ENCODE data around the gene SPAG9.

SPAG9 gene, protein sequence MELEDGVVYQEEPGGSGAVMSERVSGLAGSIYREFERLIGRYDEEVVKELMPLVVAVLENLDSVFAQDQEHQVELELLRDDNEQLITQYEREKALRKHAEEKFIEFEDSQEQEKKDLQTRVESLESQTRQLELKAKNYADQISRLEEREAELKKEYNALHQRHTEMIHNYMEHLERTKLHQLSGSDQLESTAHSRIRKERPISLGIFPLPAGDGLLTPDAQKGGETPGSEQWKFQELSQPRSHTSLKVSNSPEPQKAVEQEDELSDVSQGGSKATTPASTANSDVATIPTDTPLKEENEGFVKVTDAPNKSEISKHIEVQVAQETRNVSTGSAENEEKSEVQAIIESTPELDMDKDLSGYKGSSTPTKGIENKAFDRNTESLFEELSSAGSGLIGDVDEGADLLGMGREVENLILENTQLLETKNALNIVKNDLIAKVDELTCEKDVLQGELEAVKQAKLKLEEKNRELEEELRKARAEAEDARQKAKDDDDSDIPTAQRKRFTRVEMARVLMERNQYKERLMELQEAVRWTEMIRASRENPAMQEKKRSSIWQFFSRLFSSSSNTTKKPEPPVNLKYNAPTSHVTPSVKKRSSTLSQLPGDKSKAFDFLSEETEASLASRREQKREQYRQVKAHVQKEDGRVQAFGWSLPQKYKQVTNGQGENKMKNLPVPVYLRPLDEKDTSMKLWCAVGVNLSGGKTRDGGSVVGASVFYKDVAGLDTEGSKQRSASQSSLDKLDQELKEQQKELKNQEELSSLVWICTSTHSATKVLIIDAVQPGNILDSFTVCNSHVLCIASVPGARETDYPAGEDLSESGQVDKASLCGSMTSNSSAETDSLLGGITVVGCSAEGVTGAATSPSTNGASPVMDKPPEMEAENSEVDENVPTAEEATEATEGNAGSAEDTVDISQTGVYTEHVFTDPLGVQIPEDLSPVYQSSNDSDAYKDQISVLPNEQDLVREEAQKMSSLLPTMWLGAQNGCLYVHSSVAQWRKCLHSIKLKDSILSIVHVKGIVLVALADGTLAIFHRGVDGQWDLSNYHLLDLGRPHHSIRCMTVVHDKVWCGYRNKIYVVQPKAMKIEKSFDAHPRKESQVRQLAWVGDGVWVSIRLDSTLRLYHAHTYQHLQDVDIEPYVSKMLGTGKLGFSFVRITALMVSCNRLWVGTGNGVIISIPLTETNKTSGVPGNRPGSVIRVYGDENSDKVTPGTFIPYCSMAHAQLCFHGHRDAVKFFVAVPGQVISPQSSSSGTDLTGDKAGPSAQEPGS (N-terminal part only)

DNA sequence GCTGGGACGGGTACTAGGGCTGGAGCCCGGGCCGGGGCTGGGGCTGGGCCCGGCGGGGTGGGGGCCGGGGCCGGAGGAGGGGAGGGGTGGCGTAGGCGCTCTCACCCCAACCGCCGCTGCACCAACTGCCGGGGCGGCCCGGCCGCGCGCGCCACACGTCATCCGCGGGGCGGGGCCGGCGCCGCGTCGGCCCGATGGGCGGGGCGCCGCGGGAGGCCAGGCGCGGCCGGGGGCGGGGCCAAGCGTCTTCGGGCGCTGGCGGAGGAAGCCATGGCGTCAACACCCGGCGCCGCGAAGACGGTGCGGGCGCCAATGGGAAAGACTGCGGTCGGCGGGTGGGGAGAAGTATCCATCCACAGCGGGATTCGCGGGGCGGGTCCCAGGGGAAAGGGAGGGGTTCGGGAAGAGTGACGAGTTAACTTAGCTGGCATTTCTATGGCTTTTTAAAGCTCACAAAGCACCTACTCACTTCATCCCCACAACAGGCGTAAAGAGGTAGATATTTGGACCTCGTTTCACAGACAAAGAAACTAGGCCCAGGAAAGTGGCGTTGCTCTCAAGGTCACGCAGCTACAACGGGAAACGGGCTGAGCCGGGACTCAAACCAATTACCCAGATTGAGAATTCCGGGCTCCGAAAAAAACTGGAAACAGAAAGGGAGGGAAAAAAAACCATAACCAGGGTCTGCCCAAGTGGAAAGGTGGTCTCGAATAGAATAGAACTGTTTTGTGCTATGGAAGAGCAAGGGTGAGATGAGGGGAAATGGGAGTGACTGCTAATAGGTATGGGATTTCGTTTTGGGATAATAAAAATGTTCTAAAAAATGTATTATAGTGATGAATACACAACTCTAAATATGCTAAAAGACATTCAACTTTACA lies at the start of gene SPAG9:
Gene SPAG9 (minus strand): TSS at position 130 of the 881 bp plus-strand sequence. CDS start 212 bp downstream, outside the sequence.
- H3K36me3 Mint-ChIP-seq (ENCODE audit: low read depth) = peaks cover 8% of the 10 kb centered on the region
- H3K9me3 Mint-ChIP-seq = no peaks in the 10 kb centered on the region
- no peaks in the 10 kb centered on the region for H3K27me3 Mint-ChIP-seq
- H3K27ac Mint-ChIP-seq = peak within 1 kb of the TSS; percentile 99
- H3K4me1 Mint-ChIP-seq (ENCODE audit: low read depth) = peaks cover 56% of the 10 kb centered on the region
- H3K4me3 Mint-ChIP-seq = peak within 1 kb of the TSS; percentile 89

DNA sequence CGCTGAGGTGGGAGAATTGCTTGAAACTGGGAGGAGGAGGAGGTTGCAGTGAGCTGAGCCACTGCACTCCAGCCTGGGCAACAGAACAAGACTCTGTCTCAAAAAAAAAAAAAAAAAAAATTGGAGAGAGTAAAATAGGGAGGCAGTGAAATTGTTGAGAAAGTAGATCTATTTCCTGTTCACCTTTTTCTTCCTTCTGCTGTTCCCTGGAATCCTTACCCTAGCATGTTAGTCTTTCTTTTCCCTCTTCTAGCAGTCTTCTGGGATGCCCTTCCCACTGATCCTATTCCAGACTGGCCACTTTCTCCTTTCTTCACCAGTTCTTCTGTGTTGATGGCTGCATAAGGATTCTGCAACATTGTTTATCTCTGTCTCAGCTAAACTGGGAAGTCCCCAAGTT lies 48.7 kb upstream of the SPAG9 start:
- H3K36me3 Mint-ChIP-seq (ENCODE audit: low read depth) = peaks cover 63% of the 10 kb centered on the region
- H3K27me3 Mint-ChIP-seq = no peaks in the 10 kb centered on the region
- H3K9me3 Mint-ChIP-seq = no peaks in the 10 kb centered on the region
- H3K4me3 Mint-ChIP-seq = peak overlapping the region; percentile 46
- peaks cover 45% of the 10 kb centered on the region for H3K4me1 Mint-ChIP-seq (ENCODE audit: low read depth)
- peak overlapping the region; percentile 80 for H3K27ac Mint-ChIP-seq

DNA sequence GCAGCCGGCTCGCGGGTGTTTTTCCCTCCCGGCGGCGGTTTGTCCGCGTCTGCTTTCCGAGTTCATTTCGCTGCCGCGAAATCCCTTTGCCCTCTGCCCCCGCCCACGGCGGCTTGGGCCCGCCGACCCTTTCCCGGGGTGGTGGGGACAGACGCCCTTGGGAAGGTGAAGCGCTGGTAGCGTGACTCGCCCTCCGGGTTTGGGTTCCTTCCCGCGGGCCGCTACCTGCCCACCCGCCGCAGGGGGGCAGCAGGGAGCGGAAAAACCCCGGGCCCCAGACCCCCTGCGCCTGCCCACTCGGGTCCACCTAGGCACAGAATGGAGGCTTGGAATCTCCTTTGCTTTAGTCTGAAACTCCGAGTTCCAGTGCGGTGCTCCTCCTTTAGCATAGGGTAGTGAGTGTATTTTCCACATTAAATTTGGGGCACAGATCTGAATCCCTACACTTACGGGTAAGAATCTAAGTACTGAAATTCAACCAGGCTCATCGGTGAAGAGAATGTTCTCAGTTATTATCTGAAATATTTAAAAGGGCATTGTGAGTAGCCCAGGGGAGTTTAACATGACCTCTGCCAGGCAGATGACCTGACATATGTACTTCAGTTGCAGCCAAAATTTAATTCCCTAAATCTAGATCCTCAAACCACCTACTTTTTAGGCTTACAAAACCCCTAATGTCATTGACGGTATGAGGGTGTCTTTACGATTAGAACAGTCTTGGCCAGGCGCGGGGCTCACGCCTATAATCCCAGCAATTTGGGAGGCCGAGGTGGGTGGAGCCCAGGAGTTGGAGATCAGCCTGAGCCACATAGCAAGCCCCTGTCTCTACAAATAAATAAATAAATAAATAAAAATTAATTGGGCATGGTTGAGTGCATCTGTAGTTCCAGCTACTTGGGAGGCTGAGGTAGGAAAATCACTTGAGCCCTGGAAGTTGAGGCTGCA lies 46.6 kb upstream of the SPAG9 start:
- Mint-ChIP-seq H3K4me1 (ENCODE audit: low read depth) (peaks cover 45% of the 10 kb centered on the region), H3K9me3 (no peaks in the 10 kb centered on the region), H3K36me3 (ENCODE audit: low read depth) (peaks cover 59% of the 10 kb centered on the region)

DNA sequence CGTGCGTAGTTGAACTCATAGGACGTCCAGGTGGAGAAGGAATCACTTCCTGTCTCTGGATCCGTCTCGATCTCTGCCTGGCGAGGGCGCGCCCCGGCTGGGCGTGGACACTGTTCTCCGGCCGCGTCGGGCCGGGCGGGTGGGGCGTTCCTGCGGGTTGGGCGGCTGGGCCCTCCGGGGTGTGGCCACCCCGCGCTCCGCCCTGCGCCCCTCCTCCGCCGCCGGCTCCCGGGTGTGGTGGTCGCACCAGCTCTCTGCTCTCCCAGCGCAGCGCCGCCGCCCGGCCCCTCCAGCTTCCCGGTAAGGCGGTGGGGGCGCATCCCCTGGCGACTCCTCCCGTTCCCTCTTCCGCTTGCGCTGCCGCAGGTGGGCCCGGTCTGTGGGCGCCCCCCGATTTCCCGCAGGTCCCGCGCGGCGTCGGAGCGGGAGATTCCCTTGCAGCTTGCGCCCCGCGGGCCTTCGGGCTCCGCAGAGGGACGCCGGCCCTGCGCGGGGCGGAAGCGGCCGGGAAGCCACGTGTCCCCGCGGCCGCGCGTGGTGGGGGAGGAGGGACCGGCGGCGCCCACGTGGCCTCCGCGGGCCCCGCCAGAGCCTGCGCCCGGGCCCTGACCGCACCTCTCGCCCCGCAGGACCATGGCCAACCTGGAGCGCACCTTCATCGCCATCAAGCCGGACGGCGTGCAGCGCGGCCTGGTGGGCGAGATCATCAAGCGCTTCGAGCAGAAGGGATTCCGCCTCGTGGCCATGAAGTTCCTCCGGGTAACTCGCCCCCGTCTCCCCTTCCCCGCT lies 45.7 kb upstream of the SPAG9 start, which contains the start of gene NME2:
Gene NME2 (plus strand): TSS at position 214 of the 789 bp plus-strand sequence. CDS start 420 bp downstream, at position 634.
- Mint-ChIP-seq H3K36me3 (ENCODE audit: low read depth) (peaks cover 62% of the 10 kb centered on the region), H3K27ac (peak within 1 kb of the TSS; percentile 97), H3K27me3 (no peaks in the 10 kb centered on the region), H3K9me3 (no peaks in the 10 kb centered on the region), H3K4me3 (peak within 1 kb of the TSS; percentile 95), H3K4me1 (ENCODE audit: low read depth) (peaks cover 45% of the 10 kb centered on the region)

More for the DNA sequence above, 46.6 kb upstream of the SPAG9 start:
- H3K4me3 Mint-ChIP-seq = peak overlapping the region; percentile 95
- H3K27me3 Mint-ChIP-seq = no peaks in the 10 kb centered on the region
- H3K27ac Mint-ChIP-seq = peak overlapping the region; percentile 97

DNA sequence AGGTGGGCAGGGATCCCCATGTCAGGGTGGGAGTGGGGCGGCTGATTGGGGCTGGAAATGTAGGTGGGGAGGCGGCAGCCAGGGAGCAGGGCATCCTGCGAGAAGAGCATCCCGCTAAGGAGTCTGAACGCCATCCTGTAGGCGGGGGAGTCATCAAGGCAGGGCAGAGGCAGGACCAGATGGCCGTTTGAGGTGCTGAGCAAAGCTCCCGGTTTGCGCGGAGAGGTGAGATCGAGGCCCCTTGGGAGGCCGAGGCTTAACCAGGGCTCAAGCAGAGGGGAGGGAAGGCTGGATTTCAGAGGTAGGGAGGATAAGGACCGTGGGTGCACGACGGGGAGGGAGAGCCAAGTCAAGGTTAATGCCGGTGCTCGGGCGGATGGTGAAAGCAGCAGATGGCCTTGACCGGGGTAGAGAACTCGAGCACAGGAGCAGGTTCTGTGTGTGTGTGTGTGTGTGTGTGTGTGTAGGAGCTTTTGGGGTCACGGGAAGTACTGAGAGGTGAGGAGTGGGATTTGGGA lies 45.1 kb upstream of the SPAG9 start:
- Mint-ChIP-seq H3K9me3 (no peaks in the 10 kb centered on the region), H3K4me1 (ENCODE audit: low read depth) (peaks cover 41% of the 10 kb centered on the region), H3K27me3 (no peaks in the 10 kb centered on the region), H3K36me3 (ENCODE audit: low read depth) (peaks cover 62% of the 10 kb centered on the region), H3K27ac (peak overlapping the region; percentile 95), H3K4me3 (peak overlapping the region; percentile 84)

DNA sequence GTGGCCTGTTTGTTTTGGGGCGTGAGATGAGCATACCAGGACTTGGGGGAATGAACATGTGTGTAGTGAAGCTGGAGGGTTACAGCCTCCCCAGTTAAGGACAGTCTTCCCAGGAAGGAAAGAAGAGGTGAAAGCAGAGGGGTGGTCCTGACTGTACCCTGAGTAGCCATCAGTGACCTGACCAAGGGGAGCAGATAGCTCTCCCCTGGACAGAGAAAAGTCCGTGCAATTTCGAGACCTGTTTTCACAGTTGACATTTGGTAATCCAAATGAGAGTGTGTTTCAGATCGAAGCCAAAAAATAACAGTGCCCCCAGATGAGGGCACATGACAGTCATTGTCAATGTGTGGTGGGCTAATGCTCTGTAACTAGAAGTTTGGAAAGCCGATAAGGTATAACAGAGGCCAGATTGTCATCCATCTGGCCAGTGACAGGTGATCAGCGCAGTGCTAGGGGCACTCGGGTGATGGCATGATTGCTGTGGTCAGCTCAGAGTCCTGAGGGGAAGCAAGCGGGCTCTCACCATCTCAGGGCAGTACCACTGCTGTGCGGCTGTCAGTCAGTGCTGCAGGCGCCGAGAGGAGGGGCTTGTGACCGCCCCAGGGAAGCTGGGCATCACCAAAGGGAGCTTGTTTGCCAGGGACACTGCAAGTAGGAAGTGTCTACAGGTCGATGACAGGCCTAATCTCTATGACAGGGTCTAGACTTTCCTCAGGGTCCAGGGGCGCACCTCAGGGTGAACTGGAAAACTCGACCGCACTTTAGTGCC lies 44.4 kb upstream of the SPAG9 start:
- peak overlapping the region; percentile 84 for H3K4me3 Mint-ChIP-seq
- no peaks in the 10 kb centered on the region for H3K9me3 Mint-ChIP-seq
- H3K36me3 Mint-ChIP-seq (ENCODE audit: low read depth) = peaks cover 64% of the 10 kb centered on the region
- peaks cover 41% of the 10 kb centered on the region for H3K4me1 Mint-ChIP-seq (ENCODE audit: low read depth)
- peak overlapping the region; percentile 95 for H3K27ac Mint-ChIP-seq
- H3K27me3 Mint-ChIP-seq = no peaks in the 10 kb centered on the region

DNA sequence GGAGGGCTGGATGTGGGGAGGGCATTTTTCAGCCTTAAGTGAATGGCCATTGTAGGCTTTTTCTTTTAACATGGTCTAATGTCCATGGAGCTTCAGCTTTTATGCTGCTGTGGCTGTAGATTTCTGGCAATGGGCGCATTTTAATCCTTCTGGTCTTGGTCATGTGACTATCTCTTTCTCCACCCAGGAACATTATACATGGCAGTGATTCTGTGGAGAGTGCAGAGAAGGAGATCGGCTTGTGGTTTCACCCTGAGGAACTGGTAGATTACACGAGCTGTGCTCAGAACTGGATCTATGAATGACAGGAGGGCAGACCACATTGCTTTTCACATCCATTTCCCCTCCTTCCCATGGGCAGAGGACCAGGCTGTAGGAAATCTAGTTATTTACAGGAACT lies 40.9 kb upstream of the SPAG9 start:
- Mint-ChIP-seq H3K4me1 (ENCODE audit: low read depth) (peaks cover 26% of the 10 kb centered on the region), H3K9me3 (no peaks in the 10 kb centered on the region), H3K36me3 (ENCODE audit: low read depth) (peaks cover 65% of the 10 kb centered on the region), H3K4me3 (no peak overlapping the region), H3K27me3 (no peaks in the 10 kb centered on the region), H3K27ac (no peak overlapping the region)

DNA sequence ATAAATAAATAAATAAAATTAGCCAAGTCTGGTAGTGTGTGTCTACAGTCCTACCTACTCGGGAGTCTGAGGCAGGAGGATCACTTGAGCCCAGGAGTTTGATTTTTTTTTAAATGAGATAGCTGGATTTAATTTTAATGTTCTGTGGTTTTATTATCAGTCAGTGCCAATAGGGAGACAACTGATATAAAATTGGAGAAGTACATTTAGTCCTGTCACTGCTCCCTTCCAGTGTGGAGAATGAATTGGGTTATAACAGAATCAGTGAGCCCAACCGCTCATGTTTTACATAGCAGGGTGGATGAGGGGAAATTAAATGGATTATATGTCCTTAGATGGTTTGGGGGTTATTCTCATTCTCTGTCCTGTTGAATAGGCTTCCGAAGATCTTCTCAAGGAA lies 38.9 kb upstream of the SPAG9 start:
- peaks cover 11% of the 10 kb centered on the region for H3K4me1 Mint-ChIP-seq (ENCODE audit: low read depth)
- H3K36me3 Mint-ChIP-seq (ENCODE audit: low read depth) = peaks cover 57% of the 10 kb centered on the region
- H3K4me3 Mint-ChIP-seq = no peak overlapping the region
- no peaks in the 10 kb centered on the region for H3K27me3 Mint-ChIP-seq
- H3K9me3 Mint-ChIP-seq = no peaks in the 10 kb centered on the region
- no peak overlapping the region for H3K27ac Mint-ChIP-seq

DNA sequence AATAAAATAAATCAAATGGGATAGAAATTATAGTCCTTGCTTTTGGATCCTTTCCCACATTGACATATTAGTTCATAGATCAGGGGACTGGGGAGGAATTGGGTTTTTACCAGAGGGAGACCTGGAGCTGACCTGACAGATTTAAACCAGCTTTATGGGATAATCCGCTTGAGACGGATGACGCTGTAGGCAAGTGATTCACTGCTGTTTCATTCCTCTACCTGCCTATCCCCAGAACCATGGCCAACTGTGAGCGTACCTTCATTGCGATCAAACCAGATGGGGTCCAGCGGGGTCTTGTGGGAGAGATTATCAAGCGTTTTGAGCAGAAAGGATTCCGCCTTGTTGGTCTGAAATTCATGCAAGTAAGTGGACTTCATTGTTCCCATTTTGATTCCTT lies 34.7 kb upstream of the SPAG9 start:
- Mint-ChIP-seq H3K36me3 (ENCODE audit: low read depth) (peaks cover 33% of the 10 kb centered on the region), H3K9me3 (no peaks in the 10 kb centered on the region), H3K27ac (peak overlapping the region; percentile 72), H3K27me3 (no peaks in the 10 kb centered on the region), H3K4me1 (ENCODE audit: low read depth) (peaks cover 11% of the 10 kb centered on the region), H3K4me3 (no peak overlapping the region)

DNA sequence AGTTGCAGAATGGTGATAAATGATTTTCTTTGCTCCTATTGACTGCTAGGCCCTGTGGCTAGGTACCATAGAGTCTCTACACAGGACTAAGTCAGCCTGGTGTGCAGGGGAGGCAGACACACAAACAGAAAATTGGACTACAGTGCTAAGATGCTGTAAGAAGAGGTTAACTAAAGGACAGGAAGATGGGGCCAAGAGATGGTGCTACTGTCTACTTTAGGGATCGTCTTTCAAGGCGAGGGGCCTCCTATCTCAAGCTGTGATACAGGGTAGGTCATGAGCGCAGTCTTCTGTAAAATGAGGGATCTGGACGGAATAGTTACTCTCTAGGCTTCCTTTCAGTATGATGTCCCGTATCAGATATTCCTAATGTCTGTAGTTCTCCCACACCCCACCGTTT lies 33.5 kb upstream of the SPAG9 start:
- no peaks in the 10 kb centered on the region for H3K9me3 Mint-ChIP-seq
- H3K4me1 Mint-ChIP-seq (ENCODE audit: low read depth) = peaks cover 11% of the 10 kb centered on the region
- peaks cover 24% of the 10 kb centered on the region for H3K36me3 Mint-ChIP-seq (ENCODE audit: low read depth)
- H3K27ac Mint-ChIP-seq = no peak overlapping the region
- no peaks in the 10 kb centered on the region for H3K27me3 Mint-ChIP-seq
- no peak overlapping the region for H3K4me3 Mint-ChIP-seq

DNA sequence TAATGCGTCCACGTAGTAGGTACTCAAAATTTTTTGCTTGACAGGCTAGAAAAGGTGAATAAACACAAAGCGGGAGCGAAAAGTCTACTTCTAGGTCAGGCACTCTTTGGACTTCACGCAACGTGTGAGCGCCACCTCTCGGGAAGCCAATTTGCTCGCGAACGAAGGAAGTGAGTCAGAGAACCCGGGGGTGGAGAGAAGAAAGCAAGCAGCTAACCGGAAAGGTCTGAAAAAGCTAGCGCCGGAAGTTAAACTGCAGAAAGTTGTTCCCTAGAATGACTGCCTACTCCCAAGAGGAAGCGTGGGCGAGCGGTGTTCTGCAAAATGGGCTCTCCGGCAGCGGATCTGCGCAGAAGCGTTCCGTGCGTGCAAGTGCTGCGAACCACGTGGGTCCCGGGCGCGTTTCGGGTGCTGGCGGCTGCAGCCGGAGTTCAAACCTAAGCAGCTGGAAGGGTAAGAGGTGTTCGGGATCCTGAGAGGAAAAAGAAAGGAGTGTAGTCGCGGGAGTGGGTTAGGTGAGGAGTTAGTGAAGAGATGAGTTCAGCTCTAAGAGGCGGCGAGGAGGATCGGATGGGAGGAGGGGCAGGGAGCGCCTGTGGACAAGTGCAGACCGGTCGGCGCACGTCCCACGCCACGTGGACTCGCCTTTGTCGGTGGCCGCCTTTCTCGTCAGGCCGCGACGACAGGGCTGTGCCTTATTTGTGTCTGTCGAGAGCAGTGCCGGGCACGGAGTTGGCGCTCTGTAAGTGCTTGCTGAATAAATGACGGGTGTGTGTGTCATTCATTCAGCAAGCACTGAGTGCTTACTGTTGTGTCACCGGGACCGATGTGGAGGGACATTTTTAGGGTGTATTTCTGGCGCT lies 32.8 kb upstream of the SPAG9 start, which contains the start of gene NME1:
Gene NME1 (plus strand): TSS at position 350 of the 863 bp plus-strand sequence. CDS start 2,096 bp downstream, outside the sequence.
- no peak within 1 kb of the TSS for H3K27ac Mint-ChIP-seq
- H3K9me3 Mint-ChIP-seq = no peaks in the 10 kb centered on the region
- H3K4me3 Mint-ChIP-seq = no peak within 1 kb of the TSS
- peaks cover 11% of the 10 kb centered on the region for H3K4me1 Mint-ChIP-seq (ENCODE audit: low read depth)
- no peaks in the 10 kb centered on the region for H3K27me3 Mint-ChIP-seq
- H3K36me3 Mint-ChIP-seq (ENCODE audit: low read depth) = peaks cover 17% of the 10 kb centered on the region

Data from stimulated activated naive CD8-positive, alpha-beta T cell treated with anti-CD3 and anti-CD28 coated beads, Interleukin-15, Interleukin-2, amounts not matched to agents 100 ng/mL and 50 ng/mL, for 24 hours (primary cell).